IMR-90 (cell line): ENCODE measurements around the gene PLXDC1. TPM values are rescaled to one million over a fixed set of nuclear protein-coding genes. Genes with fewer than 3 reads are reported as not detected.

ENCODE experiments used
- ATAC-seq: fragments of 200-7000 bp; cut with Tn5 transposase; 2 replicates; pipeline ENCODE4 v1.9.1; 2020; ENCODE audit warnings: low read depth, mild to moderate bottlenecking, moderate library complexity
- BruUV-seq: library from RNA; stranded (reverse); fragments of 400-500 nt; replicated peaks from 2 replicates; lab custom pipeline; 2021; lab: Mats Ljungman, UMichigan
- CTCF ChIA-PET: fragments of 300-600 bp; formaldehyde crosslinking; extraction: SDS; loops from one replicate; lab custom pipeline; 2021; ENCODE audit warnings: antibody characterized with exemption; lab: Yijun Ruan, JAX
- POLR2A ChIA-PET: fragments of 300-600 bp; sonication (Branson Sonifier 250); formaldehyde crosslinking; loops from one replicate; lab custom pipeline; 2022; ENCODE audit warnings: antibody characterized with exemption; ENCODE audit not compliant: unreplicated experiment; lab: Charles Lee
- DNase-seq: peaks from one replicate; pipeline ENCODE4 v3.0.0; 2013
- H2AFZ ChIP-seq: replicated peaks from 2 replicates; pipeline ENCODE3; 2013; ENCODE audit warnings: low read length, mild to moderate bottlenecking; ENCODE audit not compliant: poor library complexity
- H2AK5ac ChIP-seq: 2 replicates; pipeline ENCODE4 v1.6.1; 2013; ENCODE audit warnings: low read depth, low read length, inconsistent platforms
- H2AK9ac ChIP-seq: replicated peaks from 2 replicates; pipeline ENCODE3; 2013; ENCODE audit warnings: mild to moderate bottlenecking, low read depth, low read length, moderate library complexity; ENCODE audit not compliant: poor library complexity
- H2BK120ac ChIP-seq: 2 replicates; pipeline ENCODE4 v1.6.1; 2013; ENCODE audit warnings: low read depth, low read length, inconsistent platforms
- H2BK15ac ChIP-seq: 3 replicates; pipeline ENCODE4 v1.6.1; 2013; ENCODE audit warnings: low read depth, low read length, inconsistent platforms
- H2BK20ac ChIP-seq: 2 replicates; pipeline ENCODE4 v1.6.1; 2013; ENCODE audit warnings: low read depth, mild to moderate bottlenecking, inconsistent platforms, low read length, moderate library complexity
- H2BK5ac ChIP-seq: 2 replicates; pipeline ENCODE4 v1.6.1; 2013; ENCODE audit warnings: mild to moderate bottlenecking, low read depth, low read length, inconsistent platforms; ENCODE audit not compliant: poor library complexity, severe bottlenecking
- H3K14ac ChIP-seq: replicated peaks from 2 replicates; pipeline ENCODE4 v1.6.1; 2013; ENCODE audit warnings: low read depth, low read length, inconsistent platforms
- H3K18ac ChIP-seq: 2 replicates; pipeline ENCODE4 v1.6.1; 2013; ENCODE audit warnings: low read depth, low read length, control low read depth
- H3K23ac ChIP-seq: 2 replicates; pipeline ENCODE4 v1.6.1; 2013; ENCODE audit warnings: low read depth, low read length, inconsistent platforms
- H3K27ac ChIP-seq: 2 replicates; pipeline ENCODE4 v1.5.1; 2013; ENCODE audit warnings: mild to moderate bottlenecking, control low read depth, low read length; ENCODE audit not compliant: insufficient read depth
- H3K27me3 ChIP-seq: 2 replicates; pipeline ENCODE4 v1.6.1; 2013; ENCODE audit warnings: low read length; ENCODE audit not compliant: control insufficient read depth, insufficient read depth
- H3K36me3 ChIP-seq: 2 replicates; pipeline ENCODE4 v1.6.1; 2013; ENCODE audit warnings: low read length, mixed read lengths; ENCODE audit not compliant: control insufficient read depth, insufficient read depth
- H3K4ac ChIP-seq: 2 replicates; pipeline ENCODE4 v1.6.1; 2013; ENCODE audit warnings: low read depth, low read length, inconsistent platforms
- H3K4me1 ChIP-seq: 2 replicates; pipeline ENCODE4 v1.6.1; 2013; ENCODE audit warnings: low read length, mixed read lengths; ENCODE audit not compliant: control insufficient read depth, insufficient read depth
- H3K4me2 ChIP-seq: 2 replicates; pipeline ENCODE4 v1.6.1; 2013; ENCODE audit warnings: low read depth, mild to moderate bottlenecking, control low read depth, low read length, moderate library complexity
- H3K4me3 ChIP-seq: 2 replicates; pipeline ENCODE4 v1.5.1; 2013; ENCODE audit warnings: low read depth, mild to moderate bottlenecking, control low read depth, low read length, moderate library complexity; ENCODE audit not compliant: insufficient read depth
- H3K56ac ChIP-seq: 2 replicates; pipeline ENCODE4 v1.6.1; 2013; ENCODE audit warnings: low read length, inconsistent platforms; ENCODE audit not compliant: insufficient read depth; ENCODE audit errors: extremely low read depth
- H3K79me1 ChIP-seq, 2 experiments: 2 replicates each; pipeline ENCODE4 v1.6.1; 2013; ENCODE audit warnings: low read length in 2 of 2, inconsistent platforms in 1 of 2, low read depth in 1 of 2
- H3K9ac ChIP-seq: 2 replicates; pipeline ENCODE4 v1.6.1; 2013; ENCODE audit warnings: low read depth, low read length, control low read depth
- H3K9me1 ChIP-seq: 2 replicates; pipeline ENCODE4 v1.6.1; 2013; ENCODE audit warnings: low read length, inconsistent platforms; ENCODE audit not compliant: insufficient read depth
- H3K9me3 ChIP-seq: 2 replicates; pipeline ENCODE4 v1.6.1; 2013; ENCODE audit warnings: low read length; ENCODE audit not compliant: control insufficient read depth, insufficient read depth
- H4K20me1 ChIP-seq: 2 replicates; pipeline ENCODE4 v1.6.1; 2013; ENCODE audit warnings: low read length, inconsistent platforms; ENCODE audit not compliant: insufficient read depth
- H4K5ac ChIP-seq: 2 replicates; pipeline ENCODE4 v1.6.1; 2013; ENCODE audit warnings: mild to moderate bottlenecking, low read depth, low read length, control low read depth
- H4K8ac ChIP-seq, 2 experiments: 2 replicates each; pipeline ENCODE4 v1.6.1; 2013; ENCODE audit warnings: low read depth in 2 of 2, low read length in 2 of 2, control low read depth in 1 of 2, inconsistent platforms in 1 of 2
- H4K91ac ChIP-seq: 2 replicates; pipeline ENCODE4 v1.6.1; 2013; ENCODE audit warnings: low read depth, low read length, inconsistent platforms; ENCODE audit not compliant: insufficient read depth
- CEBPB ChIP-seq: IDR thresholded peaks from 2 replicates; pipeline ENCODE4 v1.6.1; 2012; ENCODE audit warnings: low read depth, low read length, improper control_type of control experiment
- SMC3 ChIP-seq: fragments of 150-350 bp; IDR thresholded peaks from 2 replicates; pipeline ENCODE4 v1.6.1; 2016; ENCODE audit warnings: low read depth, mild to moderate bottlenecking, antibody characterized with exemption, low read length, moderate library complexity
- WGBS, 2 experiments: methylation state at CpG; one replicate each; pipeline versions ENCODE4 v1.1.5 to v1.1.7; 2013; ENCODE audit warnings: missing lambda C conversion rate in 2 of 2; ENCODE audit not compliant: insufficient read length in 1 of 2; ENCODE audit errors: extremely low coverage in 2 of 2; 5-methylcytosine and 5-hydroxymethylcytosine counted together
- dilution Hi-C: fragments of 300-500 bp; cut with HindIII; formaldehyde crosslinking; loops from one replicate; pipeline ENCODE4 v1.14.3; 2018; ENCODE audit warnings: low sequenced_read_pairs; ENCODE audit not compliant: unreplicated experiment
- in situ Hi-C: fragments of 300-500 bp; cut with MboI; formaldehyde crosslinking; loops from 3 replicates; pipeline ENCODE4 v1.14.3; 2019; ENCODE audit warnings: low sequenced_read_pairs, inconsistent platforms, mixed read lengths
- intact Hi-C: fragments of 100-400 bp; cut with micrococcal nuclease; formaldehyde crosslinking; loops from 2 replicates; pipeline ENCODE4 v1.10.0; 2022
- polyA plus RNA-seq, 3 experiments: library from polyadenylated mRNA; depleted of rRNA; stranded (reverse); fragments of >200 nt; gene quantifications; 2 replicates each; pipeline ENCODE4 v1.2.3, GENCODE V29; 2012; ENCODE audit warnings: low replicate concordance in 1 of 3
- total RNA-seq: library from RNA; depleted of rRNA; stranded (reverse); fragments of >200 nt; gene quantifications from 2 replicates; pipeline ENCODE4 v1.2.3, GENCODE V29; 2012

The PLXDC1 gene
- total and polyA plus RNA-seq, 2 of the 4 experiments (the other 2 are of a cell fraction) = under 0.01 to 0.50 TPM

DNA sequence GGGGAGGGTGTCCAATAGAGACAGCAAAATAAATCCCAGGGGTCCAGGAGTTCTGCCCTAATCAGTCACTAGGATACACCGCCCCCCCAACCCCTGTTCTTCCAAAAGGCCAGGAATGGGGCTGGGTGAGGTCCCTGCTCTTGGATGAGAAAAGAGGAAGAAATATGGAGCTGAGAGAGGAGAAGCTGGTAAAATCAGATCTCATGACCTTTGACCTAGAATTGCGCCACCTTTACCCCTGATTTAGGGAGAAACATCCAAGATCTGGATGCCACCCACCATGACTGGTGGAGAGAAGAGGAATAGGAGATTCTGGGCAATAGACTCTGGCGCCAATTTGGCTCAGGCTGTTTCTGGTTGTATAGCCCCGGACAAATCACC, 46.7 kb upstream of the PLXDC1 start:
- peak overlapping the region; percentile 18; the same call in 1 of the 2 replicates for H2BK120ac ChIP-seq
- ChIA-PET POLR2A (no interaction called here), CTCF (no interaction called here)
- H3K4me3 ChIP-seq = peak overlapping the region; percentile 88; the same call in 1 of the 2 replicates
- 0 out of 2 replicates have a peak overlapping the region, but pooled peaks have one; percentile 37 for H3K9ac ChIP-seq
- peak overlapping the region; percentile 63 for H3K4ac ChIP-seq
- no peak overlapping the region for H3K23ac ChIP-seq
- intact Hi-C loops = no loop called here
- peaks cover 28% of the 10 kb centered on the region for H3K36me3 ChIP-seq
- H3K4me2 ChIP-seq = peak overlapping the region; percentile 78
- peaks cover 23% of the 10 kb centered on the region for H3K9me1 ChIP-seq
- H2BK15ac ChIP-seq = no peak overlapping the region
- dilution Hi-C loops = no loop called here
- no CpG with 5 or more reads among the region's 4 CpGs for WGBS, 2 experiments
- H3K27me3 ChIP-seq = no peaks in the 10 kb centered on the region
- peaks cover 23% of the 10 kb centered on the region for H3K4me1 ChIP-seq
- H2BK5ac ChIP-seq = peak overlapping the region; percentile 53
- ATAC-seq (no peak), DNase-seq (no peak)
- no peak overlapping the region; the same call in 1 of the 2 replicates for H3K14ac ChIP-seq
- no peak overlapping the region for H3K18ac ChIP-seq
- H2AK9ac ChIP-seq = peak overlapping the region; percentile 89
- in situ Hi-C loops = no loop called here
- no peak overlapping the region for H2BK20ac ChIP-seq
- peaks cover 36% of the 10 kb centered on the region for H4K20me1 ChIP-seq
- peak overlapping the region; percentile 66; the same call in 1 of the 2 replicates for H4K91ac ChIP-seq
- peak overlapping the region; percentile 76 for H2AK5ac ChIP-seq
- no peaks in the 10 kb centered on the region for H3K9me3 ChIP-seq
- H3K27ac ChIP-seq = peak overlapping the region; percentile 69
- no peak overlapping the region; the same call in 1 of the 2 replicates for H3K56ac ChIP-seq
- peaks cover 48 to 79% of the 10 kb centered on the region in 2 experiments for H3K79me1 ChIP-seq
- H4K8ac ChIP-seq = peak overlapping the region; percentile 65 to 66; a peak in 3 of 4 replicates
- no TSS peak for BruUV-seq
- TF ChIP-seq SMC3 (no peak), CEBPB (peak; percentile 82)
- H2AFZ ChIP-seq = peak overlapping the region; percentile 92
- H4K5ac ChIP-seq = peak overlapping the region; percentile 77
